Retinal pigment epithelial cell (primary cell): ENCODE results near the gene SDCCAG8.

Experiments used
- DNase-seq: peaks from one replicate; pipeline ENCODE4 v3.0.0-alpha.2; 2010; ENCODE audit warnings: low read depth
- H3K4me3 ChIP-seq: 2 replicates; pipeline ENCODE4 v1.5.1; 2011; ENCODE audit warnings: mild to moderate bottlenecking, low read length, control low read depth, moderate library complexity
- TF ChIP-seq, protein P1 (sequence below): conservative IDR thresholded peaks from 2 replicates; pipeline ENCODE4 v1.5.1; 2011; ENCODE audit warnings: low read depth, low read length, control low read depth, inconsistent platforms

Gene SDCCAG8

DNA sequence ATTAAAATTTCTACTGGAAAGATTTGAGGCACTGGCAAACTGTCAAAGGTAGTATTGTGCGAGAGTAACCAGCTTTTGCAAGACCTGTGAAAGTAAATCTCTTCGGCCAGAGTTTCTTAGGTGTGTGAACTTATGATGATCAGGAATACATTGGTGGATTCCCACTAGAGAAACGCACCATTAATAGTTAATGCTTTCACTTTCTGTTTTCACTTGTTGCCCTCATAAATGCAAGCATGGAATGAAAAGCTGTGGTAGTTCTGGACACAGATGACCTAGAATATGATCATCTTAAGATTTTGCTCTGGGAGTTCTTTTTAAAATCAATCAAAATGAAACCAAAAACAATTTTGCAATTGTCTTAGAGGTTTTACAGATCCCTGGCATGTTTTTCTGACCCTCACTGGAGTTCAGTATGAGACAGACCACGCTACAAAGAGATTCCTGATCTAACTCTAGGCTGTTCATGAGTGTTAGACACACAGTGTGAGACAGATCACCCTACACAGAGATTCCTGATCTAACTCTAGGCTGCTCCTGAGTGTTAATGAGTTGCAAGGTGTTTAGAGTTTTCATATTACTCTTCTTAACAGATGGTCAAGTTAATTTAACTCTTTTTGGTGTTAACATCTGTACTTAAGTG, 98.8 kb downstream of the SDCCAG8 start:
- TF ChIP-seq, protein P1, sequence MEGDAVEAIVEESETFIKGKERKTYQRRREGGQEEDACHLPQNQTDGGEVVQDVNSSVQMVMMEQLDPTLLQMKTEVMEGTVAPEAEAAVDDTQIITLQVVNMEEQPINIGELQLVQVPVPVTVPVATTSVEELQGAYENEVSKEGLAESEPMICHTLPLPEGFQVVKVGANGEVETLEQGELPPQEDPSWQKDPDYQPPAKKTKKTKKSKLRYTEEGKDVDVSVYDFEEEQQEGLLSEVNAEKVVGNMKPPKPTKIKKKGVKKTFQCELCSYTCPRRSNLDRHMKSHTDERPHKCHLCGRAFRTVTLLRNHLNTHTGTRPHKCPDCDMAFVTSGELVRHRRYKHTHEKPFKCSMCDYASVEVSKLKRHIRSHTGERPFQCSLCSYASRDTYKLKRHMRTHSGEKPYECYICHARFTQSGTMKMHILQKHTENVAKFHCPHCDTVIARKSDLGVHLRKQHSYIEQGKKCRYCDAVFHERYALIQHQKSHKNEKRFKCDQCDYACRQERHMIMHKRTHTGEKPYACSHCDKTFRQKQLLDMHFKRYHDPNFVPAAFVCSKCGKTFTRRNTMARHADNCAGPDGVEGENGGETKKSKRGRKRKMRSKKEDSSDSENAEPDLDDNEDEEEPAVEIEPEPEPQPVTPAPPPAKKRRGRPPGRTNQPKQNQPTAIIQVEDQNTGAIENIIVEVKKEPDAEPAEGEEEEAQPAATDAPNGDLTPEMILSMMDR, result no peak
- DNase-seq, result peak; percentile 5
- H3K4me3 ChIP-seq, result no peak overlapping the region

- TF ChIP-seq, protein P1, result no peak
- no peak overlapping the region for H3K4me3 ChIP-seq
- DNase-seq, result no peak
These were observed 108.0 kb downstream of the SDCCAG8 start for GRCh38 chr1:243363832-243364231.

DNA sequence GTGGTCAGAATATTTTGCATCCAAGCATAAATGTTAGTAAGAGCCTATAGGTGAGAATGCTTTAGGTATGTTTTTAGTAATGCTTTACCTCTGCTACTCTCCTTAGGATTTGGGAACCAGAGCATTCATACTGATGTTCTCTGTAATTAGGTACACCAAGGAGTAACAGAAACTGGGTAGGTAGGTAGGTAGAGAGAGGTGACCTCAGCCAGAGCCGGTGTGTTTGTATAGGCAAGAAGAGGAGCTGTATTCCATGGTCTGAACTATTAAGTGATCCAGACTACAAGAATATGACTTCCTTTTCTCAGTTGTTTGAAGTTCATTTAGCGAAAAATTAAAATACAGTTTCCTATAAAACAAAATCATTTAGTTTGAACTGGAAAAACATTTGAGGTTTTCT, 108.5 kb downstream of the SDCCAG8 start:
- no peak overlapping the region for H3K4me3 ChIP-seq
- no peak for DNase-seq
- TF ChIP-seq, protein P1, result no peak

GRCh38 chr1:243364866-243365265, 109.0 kb downstream of the SDCCAG8 start:
- no peak overlapping the region for H3K4me3 ChIP-seq
- TF ChIP-seq, protein P1, result no peak
- no peak for DNase-seq

DNA sequence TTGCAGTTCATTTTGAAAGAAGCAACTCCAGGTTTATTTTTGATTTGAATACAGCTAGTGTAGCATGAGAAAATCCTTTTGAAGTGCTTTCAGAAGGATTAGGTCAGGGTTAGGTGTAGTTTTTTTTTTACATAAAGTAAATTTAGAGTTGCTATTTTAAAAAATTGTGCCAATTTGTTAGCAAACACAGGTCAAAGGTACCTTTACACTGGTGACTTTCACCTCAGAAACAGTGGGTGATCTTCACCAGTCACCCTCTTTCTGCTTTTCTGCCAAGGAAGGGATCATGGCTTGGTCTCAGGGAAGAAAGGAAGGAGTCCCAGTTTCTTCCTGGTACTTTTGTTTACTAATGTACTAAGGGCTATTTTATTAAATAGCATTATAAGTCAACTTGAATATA, 111.5 kb downstream of the SDCCAG8 start:
- TF ChIP-seq, protein P1, result no peak
- no peak for DNase-seq
- no peak overlapping the region for H3K4me3 ChIP-seq

DNA sequence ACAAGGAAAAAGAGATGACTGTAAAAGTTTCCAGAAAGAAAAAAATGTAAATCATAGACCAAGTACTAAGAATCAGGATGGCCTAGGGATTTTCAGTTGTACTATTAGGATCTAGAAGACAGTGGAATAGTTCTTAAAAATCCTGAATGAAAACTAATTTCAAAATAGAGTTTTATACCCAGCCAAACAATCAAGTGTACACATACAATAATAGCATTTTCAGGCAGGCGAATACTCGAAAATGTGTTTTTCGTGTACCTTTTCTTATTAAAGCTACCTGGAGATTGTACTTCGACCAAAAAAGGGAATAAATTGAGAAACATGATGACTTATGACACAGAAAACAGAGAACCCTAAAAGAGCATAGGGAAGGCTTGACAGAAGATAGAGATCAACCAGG, 118.6 kb downstream of the SDCCAG8 start:
- TF ChIP-seq, protein P1, result no peak
- DNase-seq, result no peak
- no peak overlapping the region for H3K4me3 ChIP-seq

- TF ChIP-seq, protein P1, result no peak
- H3K4me3 ChIP-seq, result no peak overlapping the region
These were observed 119.8 kb downstream of the SDCCAG8 start for GRCh38 chr1:243375596-243375995.

More at GRCh38 chr1:243375596-243375995, 119.8 kb downstream of the SDCCAG8 start:
- no peak for DNase-seq
